KMS-11 (cell line): Measurements from ENCODE around the gene UNC13D.

ENCODE experiments used
- H2AFZ ChIP-seq: fragments of 200-600 bp; sonication (generic); 2 replicates; pipeline ENCODE4 v1.6.1; 2016; ENCODE audit warnings: antibody characterized with exemption, mixed run types, low read depth
- H3K27ac ChIP-seq: fragments of 200-600 bp; sonication (generic); 2 replicates; pipeline ENCODE4 v1.6.1; 2016; ENCODE audit warnings: mild to moderate bottlenecking, mixed run types
- H3K27me3 ChIP-seq: fragments of 200-600 bp; sonication (generic); 2 replicates; pipeline ENCODE4 v1.6.1; 2017; ENCODE audit warnings: mild to moderate bottlenecking, low read depth, mixed run types, moderate library complexity; ENCODE audit not compliant: insufficient read depth
- H3K36me3 ChIP-seq: fragments of 200-600 bp; sonication (generic); 2 replicates; pipeline ENCODE4 v1.6.1; 2017; ENCODE audit warnings: mild to moderate bottlenecking, mixed run types; ENCODE audit not compliant: insufficient read depth
- H3K4me1 ChIP-seq: fragments of 200-600 bp; sonication (generic); 2 replicates; pipeline ENCODE4 v1.6.1; 2016; ENCODE audit warnings: mild to moderate bottlenecking, low read depth, mixed run types; ENCODE audit not compliant: poor library complexity, severe bottlenecking
- H3K4me2 ChIP-seq: fragments of 200-600 bp; sonication (generic); 2 replicates; pipeline ENCODE4 v1.7.0; 2016; ENCODE audit warnings: mild to moderate bottlenecking, mixed run types
- H3K4me3 ChIP-seq: fragments of 200-600 bp; sonication (generic); IDR thresholded peaks from 2 replicates; pipeline ENCODE4 v1.6.1; 2017; ENCODE audit warnings: low read depth, low read length, mixed read lengths; ENCODE audit not compliant: insufficient read depth
- H3K79me2 ChIP-seq: fragments of 200-600 bp; sonication (generic); 2 replicates; pipeline ENCODE4 v1.6.1; 2016; ENCODE audit warnings: low read depth, mixed run types; ENCODE audit not compliant: insufficient read depth
- H3K9ac ChIP-seq: fragments of 200-600 bp; sonication (generic); 2 replicates; pipeline ENCODE4 v1.6.1; 2016; ENCODE audit warnings: mild to moderate bottlenecking, mixed run types
- H4K20me1 ChIP-seq: fragments of 200-600 bp; sonication (generic); 2 replicates; pipeline ENCODE4 v1.6.1; 2016; ENCODE audit warnings: mild to moderate bottlenecking, mixed run types; ENCODE audit not compliant: insufficient read depth
- CTCF ChIP-seq: fragments of 200-600 bp; sonication (generic); conservative IDR thresholded peaks from 2 replicates; pipeline ENCODE4 v1.6.1; 2017; ENCODE audit warnings: low read depth, mild to moderate bottlenecking, antibody characterized with exemption, low read length, moderate library complexity, mixed read lengths

Gene UNC13D

GRCh38 chr17:75877752-75878173, 33.6 kb upstream of the UNC13D start:
- no peaks in the 10 kb centered on the region for H3K36me3 ChIP-seq
- peak overlapping the region; percentile 54; the same call in 1 of the 2 replicates for H2AFZ ChIP-seq
- H3K27me3 ChIP-seq = no peaks in the 10 kb centered on the region
- H3K79me2 ChIP-seq = peaks cover 25% of the 10 kb centered on the region
- no peak overlapping the region for H3K4me3 ChIP-seq
- peak overlapping the region; percentile 95 for H3K4me2 ChIP-seq
- peaks cover 30% of the 10 kb centered on the region for H3K4me1 ChIP-seq
- H4K20me1 ChIP-seq = no peaks in the 10 kb centered on the region
- H3K27ac ChIP-seq = peak overlapping the region; percentile 98
- H3K9ac ChIP-seq = peak overlapping the region; percentile 98
- peak; percentile 37; the same call in 1 of the 2 replicates for TF ChIP-seq CTCF

GRCh38 chr17:75876938-75877751, 32.9 kb upstream of the UNC13D start:
- no peaks in the 10 kb centered on the region for H3K27me3 ChIP-seq
- no peak overlapping the region for H3K4me3 ChIP-seq
- H3K4me1 ChIP-seq = peaks cover 36% of the 10 kb centered on the region
- no peaks in the 10 kb centered on the region for H4K20me1 ChIP-seq
- no peaks in the 10 kb centered on the region for H3K36me3 ChIP-seq
- TF ChIP-seq CTCF = no peak
- H2AFZ ChIP-seq = peak overlapping the region; percentile 31; the same call in 1 of the 2 replicates
- H3K4me2 ChIP-seq = peak overlapping the region; percentile 95
- peak overlapping the region; percentile 98 for H3K27ac ChIP-seq
- peaks cover 25% of the 10 kb centered on the region for H3K79me2 ChIP-seq
- peak overlapping the region; percentile 98 for H3K9ac ChIP-seq

GRCh38 chr17:75876190-75876937, 32.2 kb upstream of the UNC13D start:
- no peak overlapping the region; the same call in 1 of the 2 replicates for H2AFZ ChIP-seq
- peak overlapping the region; percentile 95 for H3K4me2 ChIP-seq
- peak overlapping the region; percentile 98 for H3K27ac ChIP-seq
- no peak overlapping the region for H3K4me3 ChIP-seq
- H4K20me1 ChIP-seq = no peaks in the 10 kb centered on the region
- TF ChIP-seq CTCF = no peak; the same call in none of the 2 replicates
- peaks cover 40% of the 10 kb centered on the region for H3K4me1 ChIP-seq
- peak overlapping the region; percentile 98 for H3K9ac ChIP-seq
- H3K27me3 ChIP-seq = no peaks in the 10 kb centered on the region
- no peaks in the 10 kb centered on the region for H3K36me3 ChIP-seq
- peaks cover 25% of the 10 kb centered on the region for H3K79me2 ChIP-seq

- H3K27ac ChIP-seq = peak overlapping the region; percentile 98
Observed at GRCh38 chr17:75875940-75876189, 31.7 kb upstream of the UNC13D start.

More at GRCh38 chr17:75875940-75876189, 31.7 kb upstream of the UNC13D start:
- no peaks in the 10 kb centered on the region for H4K20me1 ChIP-seq
- H3K36me3 ChIP-seq = no peaks in the 10 kb centered on the region
- peaks cover 40% of the 10 kb centered on the region for H3K4me1 ChIP-seq
- H3K9ac ChIP-seq = peak overlapping the region; percentile 98; the same call in 1 of the 2 replicates
- H2AFZ ChIP-seq = no peak overlapping the region; the same call in 1 of the 2 replicates
- no peak for TF ChIP-seq CTCF
- peak overlapping the region; percentile 95 for H3K4me2 ChIP-seq
- H3K79me2 ChIP-seq = peaks cover 25% of the 10 kb centered on the region
- H3K4me3 ChIP-seq = no peak overlapping the region
- H3K27me3 ChIP-seq = no peaks in the 10 kb centered on the region
